Stomach (tissue), 9 donors: ENCODE results near the gene MAP3K13. TPM values are rescaled to one million over a fixed set of nuclear protein-coding genes. Genes with fewer than 3 reads are reported as not detected.

Experiments
- DNase-seq, 2 donors: peaks; one replicate each; pipeline versions ENCODE4 v3.0.0 to v3.0.0-alpha.2; 2013 to 2019
- H3K27ac ChIP-seq, 5 donors: fragments of 200-600 bp in 4 of 5; sonication (generic) in 4 of 5; one replicate each; pipeline ENCODE4 v1.5.1; 2013 to 2019; ENCODE audit warnings: mild to moderate bottlenecking in 1 of 5, moderate library complexity in 1 of 5
- H3K27me3 ChIP-seq, 3 donors: fragments of 200-600 bp; sonication (generic); one replicate each; pipeline ENCODE4 v1.5.1; 2017 to 2019; ENCODE audit warnings: mixed run types in 1 of 3
- H3K36me3 ChIP-seq, 4 donors: fragments of 200-600 bp; sonication (generic); 1 replicate in 3 of 4; 2 replicates in 1 of 4; pipeline ENCODE4 v1.5.1; 2016 to 2019
- H3K4me1 ChIP-seq, 4 donors: fragments of 200-600 bp; sonication (generic); one replicate each; pipeline ENCODE4 v1.5.1; 2016 to 2019
- H3K4me3 ChIP-seq, 4 donors: fragments of 200-600 bp; sonication (generic) in 3 of 4; one replicate each; pipeline ENCODE4 v1.5.1; 2016 to 2019; ENCODE audit warnings: mild to moderate bottlenecking in 1 of 4
- H3K9me3 ChIP-seq, 4 donors: fragments of 200-600 bp; sonication (generic); one replicate each; pipeline ENCODE4 v1.5.1; 2016 to 2019
- EP300 ChIP-seq: sonication (generic); formaldehyde crosslinking; IDR thresholded peaks from one replicate; pipeline ENCODE4 v1.6.1; 2017; ENCODE audit warnings: antibody characterized with exemption
- POLR2A ChIP-seq, 4 donors: fragments of 450-650 bp; IDR thresholded peaks; one replicate each; pipeline ENCODE4 v1.6.1; 2016; ENCODE audit warnings: antibody characterized with exemption in 4 of 4, control low read depth in 2 of 4, mild to moderate bottlenecking in 1 of 4, moderate library complexity in 1 of 4
- POLR2AphosphoS5 ChIP-seq, 3 donors: sonication (generic); formaldehyde crosslinking; IDR thresholded peaks; one replicate each; pipeline ENCODE4 v1.6.1; 2016; ENCODE audit warnings: antibody characterized with exemption in 3 of 3
- WGBS, 5 donors: extraction: QIAGEN DNeasy Blood & Tissue Kit in 3 of 5; methylation state at CpG; one replicate each; pipeline versions ENCODE4 v1.1.5 to v1.1.7; 2013 to 2018; 5-methylcytosine and 5-hydroxymethylcytosine counted together
- intact Hi-C: fragments of 100-400 bp; cut with DNase I; formaldehyde crosslinking; loops from one replicate; pipeline ENCODE4 v1.15.1; 2023; ENCODE audit warnings: low total_unique reads
- polyA plus RNA-seq, 3 donors: library from polyadenylated mRNA; stranded (reverse); fragments of 200-250 nt; gene quantifications; one replicate each; pipeline ENCODE4 v1.2.3, GENCODE V29; 2013
- total RNA-seq, 5 donors: library from RNA; depleted of rRNA; stranded (reverse); fragments of >200 nt; gene quantifications; one replicate each; pipeline versions ENCODE4 v1.1.0 to v1.2.3, GENCODE V29; 2014 to 2016
- TF ChIP-seq, protein P1 (sequence below), 7 experiments: fragments of 450-650 bp in 4 of 7; fragments of 200-600 bp in 3 of 7; sonication (generic) in 3 of 7; IDR thresholded peaks; one replicate each; pipeline ENCODE4 v1.5.1; 2016 to 2019; ENCODE audit warnings: antibody characterized with exemption in 7 of 7, control low read depth in 2 of 7, mild to moderate bottlenecking in 1 of 7
- donor health status: healthy with polysubstance abuse.
- donor health status: Bipolar disorder and iron deficiency.
- donor health status: healthy.

MAP3K13 gene
- total and polyA plus RNA-seq, 8 donors: 11.7 to 315 (median 31.0) TPM

DNA sequence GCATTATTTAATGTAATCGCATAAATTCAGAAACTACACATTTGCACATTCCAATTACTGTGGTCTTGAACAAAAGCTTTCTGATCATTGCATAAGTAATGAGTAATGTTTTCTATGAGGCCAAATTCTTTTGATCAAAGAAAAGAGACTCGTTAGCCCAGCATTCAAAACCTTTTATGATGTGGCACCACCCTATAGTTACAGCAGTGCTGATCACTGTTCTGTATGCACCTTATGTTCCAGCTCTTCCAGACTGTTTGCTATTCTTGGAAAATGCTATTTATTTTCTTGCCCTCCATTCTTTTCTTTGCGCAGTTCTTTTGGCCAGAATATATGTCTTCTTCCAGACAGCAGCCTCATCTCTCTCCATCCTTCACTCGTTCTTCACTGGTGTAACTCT lies 42.3 kb downstream of the MAP3K13 start:
- TF ChIP-seq POLR2AphosphoS5 (IDR thresholded peaks at IDR 0.05): no peak
- 89 to 95% (median 91%) methylated on average over 4 of the region's 4 CpGs for WGBS, 5 donors

GRCh38 chr3:185405664-185406063 lies 42.7 kb downstream of the MAP3K13 start:
- Histone ChIP-seq H3K27ac (no peak overlapping the region), H3K4me3 (no peak overlapping the region), H3K36me3 (no peaks in the 10 kb centered on the region), H3K4me1 (peaks cover 6 to 29% (median 15%) of the 10 kb centered on the region in 4 donors), H3K27me3 (no peaks in the 10 kb centered on the region), H3K9me3 (no peaks in the 10 kb centered on the region)
- TF ChIP-seq, protein P1, sequence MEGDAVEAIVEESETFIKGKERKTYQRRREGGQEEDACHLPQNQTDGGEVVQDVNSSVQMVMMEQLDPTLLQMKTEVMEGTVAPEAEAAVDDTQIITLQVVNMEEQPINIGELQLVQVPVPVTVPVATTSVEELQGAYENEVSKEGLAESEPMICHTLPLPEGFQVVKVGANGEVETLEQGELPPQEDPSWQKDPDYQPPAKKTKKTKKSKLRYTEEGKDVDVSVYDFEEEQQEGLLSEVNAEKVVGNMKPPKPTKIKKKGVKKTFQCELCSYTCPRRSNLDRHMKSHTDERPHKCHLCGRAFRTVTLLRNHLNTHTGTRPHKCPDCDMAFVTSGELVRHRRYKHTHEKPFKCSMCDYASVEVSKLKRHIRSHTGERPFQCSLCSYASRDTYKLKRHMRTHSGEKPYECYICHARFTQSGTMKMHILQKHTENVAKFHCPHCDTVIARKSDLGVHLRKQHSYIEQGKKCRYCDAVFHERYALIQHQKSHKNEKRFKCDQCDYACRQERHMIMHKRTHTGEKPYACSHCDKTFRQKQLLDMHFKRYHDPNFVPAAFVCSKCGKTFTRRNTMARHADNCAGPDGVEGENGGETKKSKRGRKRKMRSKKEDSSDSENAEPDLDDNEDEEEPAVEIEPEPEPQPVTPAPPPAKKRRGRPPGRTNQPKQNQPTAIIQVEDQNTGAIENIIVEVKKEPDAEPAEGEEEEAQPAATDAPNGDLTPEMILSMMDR (IDR thresholded peaks at IDR 0.05): no peak
- TF ChIP-seq POLR2AphosphoS5 (IDR thresholded peaks at IDR 0.05) (no peak), POLR2A (IDR thresholded peaks at IDR 0.05) (no peak), EP300 (no peak)
- DNase-seq: no peak
- intact Hi-C loops: no loop called here
- 69 to 80% (median 72%) methylated on average over 3 of the region's 3 CpGs for WGBS, 5 donors

More for the DNA sequence above, 42.3 kb downstream of the MAP3K13 start:
- no peak for DNase-seq
- H3K27ac ChIP-seq: no peak overlapping the region
- H3K4me1 ChIP-seq: peaks cover 6 to 29% (median 15%) of the 10 kb centered on the region in 4 donors
- intact Hi-C loops: no loop called here
- no peak overlapping the region for H3K4me3 ChIP-seq
- no peaks in the 10 kb centered on the region for H3K9me3 ChIP-seq
- no peaks in the 10 kb centered on the region for H3K27me3 ChIP-seq
- no peaks in the 10 kb centered on the region for H3K36me3 ChIP-seq

DNA sequence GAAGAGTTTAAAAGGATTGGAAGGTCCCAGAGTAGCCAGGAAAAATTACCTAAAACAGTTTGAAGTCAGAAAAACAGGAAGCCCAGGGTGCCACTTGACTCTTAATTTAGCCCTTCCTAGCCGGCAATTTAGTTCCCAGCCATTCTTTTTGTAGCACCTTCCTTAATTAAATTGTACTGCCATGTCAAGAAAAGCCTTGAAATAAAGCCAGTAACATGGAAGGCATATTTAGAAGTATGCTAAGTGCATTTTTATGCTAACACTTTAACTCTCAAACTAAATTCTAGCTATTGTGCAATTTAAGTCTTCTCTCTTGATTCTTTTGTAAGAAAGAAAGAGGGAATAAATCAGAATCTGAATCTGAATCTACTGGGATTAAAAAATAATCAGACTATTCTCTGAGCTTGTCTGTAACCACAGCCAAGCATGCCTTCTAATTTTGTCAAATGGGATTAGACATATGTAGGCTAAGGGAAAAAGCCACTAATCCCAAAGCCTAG lies 43.2 kb downstream of the MAP3K13 start:
- peaks cover 6 to 25% (median 15%) of the 10 kb centered on the region in 4 donors for H3K4me1 ChIP-seq
- H3K9me3 ChIP-seq: no peaks in the 10 kb centered on the region
- TF ChIP-seq, protein P1 (IDR thresholded peaks at IDR 0.05): no peak
- no peak for TF ChIP-seq POLR2A (IDR thresholded peaks at IDR 0.05)
- TF ChIP-seq POLR2AphosphoS5 (IDR thresholded peaks at IDR 0.05): no peak
- TF ChIP-seq EP300: no peak
- no peak overlapping the region for H3K27ac ChIP-seq
- intact Hi-C loops: no loop called here
- H3K4me3 ChIP-seq: no peak overlapping the region
- H3K27me3 ChIP-seq: no peaks in the 10 kb centered on the region
- DNase-seq: no peak
- WGBS, 5 donors: 69 to 88% (median 82%) methylated on average over 1 of the region's 1 CpG
- no peaks in the 10 kb centered on the region for H3K36me3 ChIP-seq

GRCh38 chr3:185409957-185410356 lies 47.0 kb downstream of the MAP3K13 start:
- intact Hi-C loops: no loop called here
- H3K4me1 ChIP-seq: no peaks in the 10 kb centered on the region
- no peaks in the 10 kb centered on the region for H3K27me3 ChIP-seq
- H3K36me3 ChIP-seq: no peaks in the 10 kb centered on the region
- no peak overlapping the region for H3K27ac ChIP-seq
- H3K9me3 ChIP-seq: no peaks in the 10 kb centered on the region
- no peak overlapping the region for H3K4me3 ChIP-seq
- WGBS, 5 donors: 81 to 91% (median 86%) methylated on average over 8 of the region's 8 CpGs
- TF ChIP-seq POLR2A (IDR thresholded peaks at IDR 0.05) (no peak), EP300 (no peak), POLR2AphosphoS5 (IDR thresholded peaks at IDR 0.05) (no peak)
- TF ChIP-seq, protein P1 (IDR thresholded peaks at IDR 0.05): no peak
- no peak for DNase-seq

DNA sequence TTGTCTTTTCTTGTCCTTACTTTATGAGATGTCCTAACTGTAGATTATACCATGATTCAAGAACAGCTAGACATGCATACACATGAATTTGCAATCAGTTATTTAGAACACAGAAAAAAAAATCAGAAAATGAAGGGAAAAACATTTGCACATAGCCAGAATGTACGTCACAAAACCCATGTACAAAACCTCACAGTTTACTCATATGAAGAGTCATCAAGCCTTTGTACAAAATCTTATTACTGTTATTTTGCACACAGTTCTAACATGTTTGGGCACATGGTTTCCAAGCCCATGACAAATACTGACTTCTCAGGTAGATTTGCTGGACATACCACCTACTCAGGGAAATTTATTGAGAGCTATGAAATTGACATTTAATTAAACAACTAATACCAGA lies 48.2 kb downstream of the MAP3K13 start:
- no peaks in the 10 kb centered on the region for H3K9me3 ChIP-seq
- H3K27ac ChIP-seq: no peak overlapping the region
- no peak for DNase-seq
- no peaks in the 10 kb centered on the region for H3K27me3 ChIP-seq
- H3K36me3 ChIP-seq: no peaks in the 10 kb centered on the region
- H3K4me1 ChIP-seq: no peaks in the 10 kb centered on the region
- intact Hi-C loops: no loop called here
- H3K4me3 ChIP-seq: no peak overlapping the region
- TF ChIP-seq POLR2AphosphoS5 (IDR thresholded peaks at IDR 0.05) (no peak), POLR2A (IDR thresholded peaks at IDR 0.05) (no peak), EP300 (no peak)
- TF ChIP-seq, protein P1 (IDR thresholded peaks at IDR 0.05): no peak
- 84 to 100% (median 93%) methylated on average over 1 of the region's 1 CpG for WGBS, 5 donors
